ENCODE data around the gene EFNA5. TPM values are rescaled to one million over a fixed set of nuclear protein-coding genes. Genes with fewer than 3 reads are reported as not detected.

The EFNA5 gene
- total RNA-seq, 2 donors from 2014 or later = 9.7 to 11.1 TPM

DNA sequence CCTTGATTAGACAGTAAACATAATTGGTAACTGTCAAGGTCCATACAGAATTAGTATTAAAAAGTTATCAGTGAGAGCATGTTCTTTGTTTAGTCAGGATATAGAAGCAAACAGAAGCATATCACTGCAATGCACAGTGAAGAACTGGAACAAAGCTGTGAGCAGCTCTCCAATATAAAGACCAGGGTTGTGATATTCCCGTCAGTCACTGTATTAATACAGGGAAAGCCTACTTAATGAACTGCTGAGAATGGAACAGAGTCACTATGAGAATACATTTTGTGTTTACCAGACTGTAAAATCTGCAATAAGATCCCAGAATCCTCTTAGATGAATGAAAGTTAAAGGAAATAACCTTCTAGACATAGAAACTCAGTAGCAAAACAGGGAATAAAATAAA is 58.2 kb downstream of the EFNA5 start:
- intact Hi-C loops (cut with DNase I) = no loop called here
- Histone ChIP-seq H3K4me3 (no peak overlapping the region), H3K4me1 (no peaks in the 10 kb centered on the region), H3K27me3 (no peaks in the 10 kb centered on the region), H3K36me3 (no peaks in the 10 kb centered on the region), H3K9me3 (no peaks in the 10 kb centered on the region), H3K27ac (no peak overlapping the region), H3K9ac (ENCODE audit: low read depth in 2 of 2, low read length in 2 of 2) (no peak overlapping the region)
- TF ChIP-seq, protein P1, sequence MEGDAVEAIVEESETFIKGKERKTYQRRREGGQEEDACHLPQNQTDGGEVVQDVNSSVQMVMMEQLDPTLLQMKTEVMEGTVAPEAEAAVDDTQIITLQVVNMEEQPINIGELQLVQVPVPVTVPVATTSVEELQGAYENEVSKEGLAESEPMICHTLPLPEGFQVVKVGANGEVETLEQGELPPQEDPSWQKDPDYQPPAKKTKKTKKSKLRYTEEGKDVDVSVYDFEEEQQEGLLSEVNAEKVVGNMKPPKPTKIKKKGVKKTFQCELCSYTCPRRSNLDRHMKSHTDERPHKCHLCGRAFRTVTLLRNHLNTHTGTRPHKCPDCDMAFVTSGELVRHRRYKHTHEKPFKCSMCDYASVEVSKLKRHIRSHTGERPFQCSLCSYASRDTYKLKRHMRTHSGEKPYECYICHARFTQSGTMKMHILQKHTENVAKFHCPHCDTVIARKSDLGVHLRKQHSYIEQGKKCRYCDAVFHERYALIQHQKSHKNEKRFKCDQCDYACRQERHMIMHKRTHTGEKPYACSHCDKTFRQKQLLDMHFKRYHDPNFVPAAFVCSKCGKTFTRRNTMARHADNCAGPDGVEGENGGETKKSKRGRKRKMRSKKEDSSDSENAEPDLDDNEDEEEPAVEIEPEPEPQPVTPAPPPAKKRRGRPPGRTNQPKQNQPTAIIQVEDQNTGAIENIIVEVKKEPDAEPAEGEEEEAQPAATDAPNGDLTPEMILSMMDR (IDR thresholded peaks at IDR 0.05) = no peak
- DNase-seq = no peak

DNA sequence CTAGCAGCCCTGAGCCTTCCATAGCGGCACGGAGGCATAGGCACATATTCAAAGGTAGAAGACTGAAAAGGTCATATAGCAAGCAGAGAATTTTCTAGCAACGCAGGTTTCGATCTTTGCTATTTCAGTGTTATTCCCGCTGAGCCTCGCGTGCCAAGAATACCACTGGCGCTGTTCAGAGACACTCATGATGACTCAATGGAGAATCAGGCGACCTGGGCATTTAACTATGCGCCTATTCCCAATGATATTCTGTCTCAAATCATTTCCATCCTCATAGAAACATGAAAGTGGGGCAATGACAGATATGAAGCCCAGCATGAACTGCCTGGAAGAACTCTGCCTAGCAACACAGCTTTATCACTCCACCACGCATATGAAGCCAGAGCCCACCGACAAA is 59.9 kb downstream of the EFNA5 start:
- Histone ChIP-seq H3K36me3 (no peaks in the 10 kb centered on the region), H3K9me3 (no peaks in the 10 kb centered on the region), H3K9ac (ENCODE audit: low read depth in 2 of 2, low read length in 2 of 2) (no peak overlapping the region), H3K4me3 (no peak overlapping the region), H3K4me1 (no peaks in the 10 kb centered on the region), H3K27me3 (no peaks in the 10 kb centered on the region), H3K27ac (no peak overlapping the region)
- DNase-seq = no peak
- TF ChIP-seq, protein P1 (IDR thresholded peaks at IDR 0.05) = no peak
- intact Hi-C loops (cut with DNase I) = no loop called here

DNA sequence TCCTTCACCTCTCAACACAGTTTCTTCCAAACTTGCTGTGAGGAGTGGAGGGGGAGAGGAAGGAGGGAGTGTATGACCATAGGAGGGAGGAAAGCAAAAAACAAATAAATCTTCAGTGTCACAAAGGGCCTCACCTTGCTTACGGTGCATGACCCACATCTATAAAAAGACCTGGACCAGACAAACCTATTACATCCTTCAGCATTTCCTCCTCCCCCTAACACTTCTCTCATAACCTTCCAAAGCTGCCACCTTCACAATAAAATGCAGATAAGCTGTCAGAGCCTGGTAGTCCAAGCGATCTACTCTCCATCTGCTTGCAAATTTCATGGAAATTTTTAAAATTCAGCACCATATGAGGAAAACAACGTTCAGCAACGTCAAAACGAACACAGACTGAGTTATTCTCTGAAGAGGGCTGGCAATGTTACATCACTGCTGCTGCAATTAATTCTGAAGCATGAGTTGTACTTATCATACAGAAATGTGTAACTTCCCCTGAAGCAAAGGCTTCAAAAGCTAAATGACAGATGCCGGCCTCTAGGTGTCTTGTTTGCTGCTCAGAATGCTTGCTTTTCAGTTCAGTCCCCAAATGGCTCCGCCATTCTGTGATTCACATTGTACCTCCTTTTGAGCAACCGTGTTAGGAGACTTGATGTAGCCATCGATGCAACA is 62.9 kb downstream of the EFNA5 start:
- Histone ChIP-seq H3K4me3 (no peak overlapping the region), H3K36me3 (no peaks in the 10 kb centered on the region), H3K9me3 (no peaks in the 10 kb centered on the region), H3K4me1 (no peaks in the 10 kb centered on the region), H3K27ac (no peak overlapping the region), H3K27me3 (no peaks in the 10 kb centered on the region), H3K9ac (ENCODE audit: low read depth in 2 of 2, low read length in 2 of 2) (no peak overlapping the region)
- TF ChIP-seq, protein P1 (IDR thresholded peaks at IDR 0.05) = no peak
- no peak for DNase-seq
- intact Hi-C loops (cut with DNase I) = no loop called here

DNA sequence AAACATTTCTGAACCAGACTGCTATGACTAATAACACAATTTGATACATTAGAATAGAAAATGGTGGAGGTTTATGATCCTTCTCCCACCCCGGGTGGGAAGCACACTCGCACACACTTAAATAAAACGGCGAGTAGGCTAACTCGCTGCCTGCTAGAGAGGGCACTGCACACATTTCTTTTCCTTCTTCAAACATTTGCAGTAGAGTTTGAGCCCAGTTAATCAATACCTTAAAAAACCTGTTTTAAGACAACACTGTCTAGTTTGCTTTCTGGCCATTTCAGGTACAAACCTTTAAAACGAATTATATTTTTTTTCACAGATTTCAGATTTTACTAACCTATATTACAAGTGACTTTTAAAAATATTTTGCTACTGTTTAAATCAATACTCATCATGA is 63.5 kb downstream of the EFNA5 start:
- no peaks in the 10 kb centered on the region for H3K9me3 ChIP-seq
- no peak overlapping the region for H3K27ac ChIP-seq
- H3K4me3 ChIP-seq = no peak overlapping the region
- DNase-seq = no peak
- TF ChIP-seq, protein P1 (IDR thresholded peaks at IDR 0.05) = no peak
- no peak overlapping the region for H3K9ac ChIP-seq (ENCODE audit: low read depth in 2 of 2, low read length in 2 of 2)
- H3K4me1 ChIP-seq = no peaks in the 10 kb centered on the region
- intact Hi-C loops (cut with DNase I) = no loop called here
- H3K27me3 ChIP-seq = no peaks in the 10 kb centered on the region
- H3K36me3 ChIP-seq = no peaks in the 10 kb centered on the region

DNA sequence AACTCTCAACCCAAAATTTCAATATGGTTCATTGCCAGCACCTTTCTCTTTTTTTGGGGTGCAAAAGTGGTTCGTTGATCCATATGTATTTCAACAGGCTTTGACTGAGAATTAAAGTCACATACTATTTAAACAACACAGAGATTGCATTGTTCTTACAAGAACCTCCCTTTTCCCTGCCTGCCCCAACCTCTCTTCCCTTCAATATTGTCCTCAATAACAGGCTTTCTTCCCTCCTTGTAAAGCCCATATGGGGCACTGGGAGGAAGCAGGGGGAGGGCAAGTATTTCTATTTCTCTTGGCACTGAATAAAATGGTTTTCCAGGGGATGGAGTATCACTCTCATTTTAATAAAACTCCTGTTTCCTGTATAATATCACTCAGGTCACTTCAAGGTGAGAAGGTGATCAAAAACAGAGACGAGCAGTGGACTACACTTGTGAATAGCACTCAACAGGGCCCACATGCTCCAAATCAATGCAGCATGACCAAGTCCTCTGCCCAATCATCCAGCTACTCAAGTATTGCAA is 65.1 kb downstream of the EFNA5 start:
- no peaks in the 10 kb centered on the region for H3K9me3 ChIP-seq
- no peak overlapping the region for H3K9ac ChIP-seq (ENCODE audit: low read depth in 2 of 2, low read length in 2 of 2)
- H3K4me1 ChIP-seq = no peaks in the 10 kb centered on the region
- TF ChIP-seq, protein P1 (IDR thresholded peaks at IDR 0.05) = no peak
- no peak overlapping the region for H3K4me3 ChIP-seq
- no peak overlapping the region for H3K27ac ChIP-seq
- no peak for DNase-seq
- intact Hi-C loops (cut with DNase I) = no loop called here
- no peaks in the 10 kb centered on the region for H3K27me3 ChIP-seq
- H3K36me3 ChIP-seq = no peaks in the 10 kb centered on the region

Data from colonic mucosa (tissue), 4 donors.